ENCODE data around the gene CRYGS. TPM values are rescaled to one million over a fixed set of nuclear protein-coding genes. Genes with fewer than 3 reads are reported as not detected.

Gene CRYGS
- total RNA-seq, 2 experiments from 2014 or later: 3.5 to 7.0 TPM

- Histone ChIP-seq H3K79me2 (ENCODE audit: insufficient read depth, low read depth, low read length) (no peaks in the 10 kb centered on the region), H3K4me3 (ENCODE audit: low read depth, low read length, poor library complexity, severe bottlenecking) (no peak overlapping the region), H3K36me3 (ENCODE audit: insufficient read depth, low read length) (no peaks in the 10 kb centered on the region), H3K4me2 (ENCODE audit: low read length) (no peak overlapping the region), H3K9me3 (ENCODE audit: low read length) (no peaks in the 10 kb centered on the region), H3K27ac (ENCODE audit: low read depth, low read length, poor library complexity, severe bottlenecking) (no peak overlapping the region), H4K20me1 (ENCODE audit: insufficient read depth, low read length) (no peaks in the 10 kb centered on the region), H3K4me1 (ENCODE audit: insufficient read depth, low read length, poor library complexity, severe bottlenecking) (no peaks in the 10 kb centered on the region), H3K9me2 (ENCODE audit: insufficient read depth, low read length) (no peaks in the 10 kb centered on the region), H2AFZ (ENCODE audit: low read length) (no peak overlapping the region)
- POLR2A ChIA-PET: no interaction called here
- no TSS peak for BruUV-seq (replicated peaks)
- TF ChIP-seq, protein P1, sequence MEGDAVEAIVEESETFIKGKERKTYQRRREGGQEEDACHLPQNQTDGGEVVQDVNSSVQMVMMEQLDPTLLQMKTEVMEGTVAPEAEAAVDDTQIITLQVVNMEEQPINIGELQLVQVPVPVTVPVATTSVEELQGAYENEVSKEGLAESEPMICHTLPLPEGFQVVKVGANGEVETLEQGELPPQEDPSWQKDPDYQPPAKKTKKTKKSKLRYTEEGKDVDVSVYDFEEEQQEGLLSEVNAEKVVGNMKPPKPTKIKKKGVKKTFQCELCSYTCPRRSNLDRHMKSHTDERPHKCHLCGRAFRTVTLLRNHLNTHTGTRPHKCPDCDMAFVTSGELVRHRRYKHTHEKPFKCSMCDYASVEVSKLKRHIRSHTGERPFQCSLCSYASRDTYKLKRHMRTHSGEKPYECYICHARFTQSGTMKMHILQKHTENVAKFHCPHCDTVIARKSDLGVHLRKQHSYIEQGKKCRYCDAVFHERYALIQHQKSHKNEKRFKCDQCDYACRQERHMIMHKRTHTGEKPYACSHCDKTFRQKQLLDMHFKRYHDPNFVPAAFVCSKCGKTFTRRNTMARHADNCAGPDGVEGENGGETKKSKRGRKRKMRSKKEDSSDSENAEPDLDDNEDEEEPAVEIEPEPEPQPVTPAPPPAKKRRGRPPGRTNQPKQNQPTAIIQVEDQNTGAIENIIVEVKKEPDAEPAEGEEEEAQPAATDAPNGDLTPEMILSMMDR (conservative IDR thresholded peaks at IDR 0.05; ENCODE audit: low read length): no peak
- no peak for TF ChIP-seq EZH2phosphoT487 (IDR thresholded peaks at IDR 0.05; ENCODE audit: borderline replicate concordance, low read depth, low read length)
- CTCF ChIA-PET (ENCODE audit: unreplicated experiment): no interaction called here
- DNase-seq (ENCODE audit: low spot score): no peak
- intact Hi-C loops (cut with micrococcal nuclease; ENCODE audit: unreplicated experiment): no loop called here
Observed at GRCh38 chr3:186493525-186494255, 50.5 kb downstream of the CRYGS start.

DNA sequence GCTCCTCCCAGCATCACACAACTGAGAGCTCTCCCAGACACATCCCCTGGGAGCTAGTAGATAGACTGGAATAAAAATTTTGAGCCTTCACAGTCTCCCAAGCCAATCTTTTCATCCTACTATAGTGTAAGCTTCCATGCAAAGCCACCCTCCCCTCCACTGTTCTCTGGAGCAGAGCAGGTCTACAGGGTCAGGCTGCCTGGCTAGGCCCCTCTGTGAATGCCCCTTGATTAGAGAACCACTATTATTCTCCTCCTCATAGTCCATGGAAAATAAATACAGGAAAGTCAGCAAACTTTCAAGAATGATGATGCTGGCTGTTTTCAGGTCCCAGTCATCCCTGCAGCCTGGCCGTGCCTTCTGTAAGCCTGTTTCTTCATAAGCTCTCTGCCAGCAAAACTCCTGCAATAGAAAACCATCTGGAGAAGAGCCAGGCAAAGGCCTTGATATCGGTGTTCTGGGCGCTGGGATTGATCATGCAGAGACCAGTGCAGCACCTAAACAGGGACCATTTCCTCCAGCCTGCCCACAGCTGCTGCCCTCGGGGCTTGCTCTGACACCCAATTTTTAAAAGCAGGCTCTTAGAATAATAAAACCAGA, 51.7 kb downstream of the CRYGS start:
- no peak for TF ChIP-seq EZH2phosphoT487 (IDR thresholded peaks at IDR 0.05; ENCODE audit: borderline replicate concordance, low read depth, low read length)
- TF ChIP-seq, protein P1 (conservative IDR thresholded peaks at IDR 0.05; ENCODE audit: low read length): no peak
- H3K36me3 ChIP-seq (ENCODE audit: insufficient read depth, low read length): no peaks in the 10 kb centered on the region
- CTCF ChIA-PET (ENCODE audit: unreplicated experiment): no interaction called here
- POLR2A ChIA-PET: interaction anchor here (0.6 to 1.1 kb wide), 3 partner anchors 8 to 593 kb away, joined by 4 read pairs; no protein-coding TSS in a partner anchor
- no peak overlapping the region for H3K27ac ChIP-seq (ENCODE audit: low read depth, low read length, poor library complexity, severe bottlenecking)
- H3K79me2 ChIP-seq (ENCODE audit: insufficient read depth, low read depth, low read length): no peaks in the 10 kb centered on the region
- intact Hi-C loops (cut with micrococcal nuclease; ENCODE audit: unreplicated experiment): no loop called here
- no TSS peak for BruUV-seq (replicated peaks)
- H3K4me1 ChIP-seq (ENCODE audit: insufficient read depth, low read length, poor library complexity, severe bottlenecking): no peaks in the 10 kb centered on the region
- no peak overlapping the region for H3K4me3 ChIP-seq (ENCODE audit: low read depth, low read length, poor library complexity, severe bottlenecking)
- no peak overlapping the region for H2AFZ ChIP-seq (ENCODE audit: low read length)
- no peak overlapping the region for H3K4me2 ChIP-seq (ENCODE audit: low read length)
- H3K9me3 ChIP-seq (ENCODE audit: low read length): no peaks in the 10 kb centered on the region
- no peaks in the 10 kb centered on the region for H3K9me2 ChIP-seq (ENCODE audit: insufficient read depth, low read length)
- no peak for DNase-seq (ENCODE audit: low spot score)
- no peaks in the 10 kb centered on the region for H4K20me1 ChIP-seq (ENCODE audit: insufficient read depth, low read length)

- Histone ChIP-seq H3K4me3 (ENCODE audit: low read depth, low read length, poor library complexity, severe bottlenecking) (no peak overlapping the region), H3K27ac (ENCODE audit: low read depth, low read length, poor library complexity, severe bottlenecking) (no peak overlapping the region), H3K36me3 (ENCODE audit: insufficient read depth, low read length) (no peaks in the 10 kb centered on the region), H2AFZ (ENCODE audit: low read length) (no peak overlapping the region), H3K9me3 (ENCODE audit: low read length) (no peaks in the 10 kb centered on the region), H3K79me2 (ENCODE audit: insufficient read depth, low read depth, low read length) (no peaks in the 10 kb centered on the region), H3K9me2 (ENCODE audit: insufficient read depth, low read length) (no peaks in the 10 kb centered on the region), H3K4me2 (ENCODE audit: low read length) (no peak overlapping the region), H4K20me1 (ENCODE audit: insufficient read depth, low read length) (no peaks in the 10 kb centered on the region), H3K4me1 (ENCODE audit: insufficient read depth, low read length, poor library complexity, severe bottlenecking) (no peaks in the 10 kb centered on the region)
- POLR2A ChIA-PET: no interaction called here
- intact Hi-C loops (cut with micrococcal nuclease; ENCODE audit: unreplicated experiment): no loop called here
- TF ChIP-seq EZH2phosphoT487 (IDR thresholded peaks at IDR 0.05; ENCODE audit: borderline replicate concordance, low read depth, low read length): no peak
- TF ChIP-seq, protein P1 (conservative IDR thresholded peaks at IDR 0.05; ENCODE audit: low read length): no peak
- CTCF ChIA-PET (ENCODE audit: unreplicated experiment): no interaction called here
- no peak for DNase-seq (ENCODE audit: low spot score)
- BruUV-seq (replicated peaks): no TSS peak
Observed at GRCh38 chr3:186489507-186489906, 54.7 kb downstream of the CRYGS start.

All from OCI-LY7 (cell line).